GM12874 (cell line): Measurements from ENCODE around the gene CST3.

Experiments used
- CTCF ChIP-seq: IDR thresholded peaks from 2 replicates; pipeline ENCODE4 v1.5.1; 2011; ENCODE audit warnings: low read depth, mild to moderate bottlenecking, control low read depth, low read length, moderate library complexity; ENCODE audit not compliant: insufficient read depth

Gene CST3

GRCh38 chr20:23639490-23639958, 1.8 kb upstream of the CST3 start:
- TF ChIP-seq CTCF, result no peak

- no peak for TF ChIP-seq CTCF
These were observed 554 bp upstream of the CST3 start for GRCh38 chr20:23638309-23638708.

GRCh38 chr20:23636908-23637281, 860 bp downstream of the CST3 start:
- TF ChIP-seq CTCF, result no peak

GRCh38 chr20:23636182-23636907, 1.4 kb downstream of the CST3 start:
- no peak for TF ChIP-seq CTCF

GRCh38 chr20:23634985-23635767, 2.6 kb downstream of the CST3 start:
- TF ChIP-seq CTCF, result no peak

GRCh38 chr20:23634044-23634801, 3.5 kb downstream of the CST3 start:
- TF ChIP-seq CTCF, result no peak
